ENCODE data around the gene CFAP20. TPM values are rescaled to one million over a fixed set of nuclear protein-coding genes. Genes with fewer than 3 reads are reported as not detected.
A peak's percentile ranks its signal among the peaks of the same experiment; 100 is the strongest.

The CFAP20 gene
- polyA plus RNA-seq, result 29.2 TPM

GRCh38 chr16:58129097-58129936 lies at the start of gene CFAP20:
TSS of gene CFAP20 (minus strand) at chr16:58129381. CDS start at chr16:58129115, 266 bp downstream.
- peaks cover 2% of the 10 kb centered on the region for H3K27me3 Mint-ChIP-seq
- H3K9me3 Mint-ChIP-seq, result peaks cover 0 to 2% (median 0%) of the 10 kb centered on the region in 3 donors
- no peaks in the 10 kb centered on the region for H3K36me3 Mint-ChIP-seq
- H3K27ac Mint-ChIP-seq, result peak within 1 kb of the TSS; percentile 89 to 99 (median 96)
- peaks cover 33 to 42% (median 33%) of the 10 kb centered on the region in 3 donors for H3K4me1 Mint-ChIP-seq
- H3K4me3 Mint-ChIP-seq, result peak within 1 kb of the TSS; percentile 92 to 99 (median 98)

GRCh38 chr16:58177353-58177710 lies 48.2 kb upstream of the CFAP20 start:
- Mint-ChIP-seq H3K36me3 (peaks cover 10% of the 10 kb centered on the region), H3K27ac (peak overlapping the region in 1 of 3 donors; percentile 6), H3K27me3 (no peaks in the 10 kb centered on the region), H3K9me3 (no peaks in the 10 kb centered on the region), H3K4me1 (peaks cover 0 to 9% (median 8%) of the 10 kb centered on the region in 3 donors), H3K4me3 (peak overlapping the region in 1 of 4 donors; percentile 39)

GRCh38 chr16:58176608-58177352 lies 47.6 kb upstream of the CFAP20 start:
- H3K27me3 Mint-ChIP-seq, result no peaks in the 10 kb centered on the region
- H3K4me1 Mint-ChIP-seq, result peaks cover 0 to 9% (median 8%) of the 10 kb centered on the region in 3 donors
- H3K36me3 Mint-ChIP-seq, result peaks cover 8% of the 10 kb centered on the region
- H3K4me3 Mint-ChIP-seq, result no peak overlapping the region
- H3K27ac Mint-ChIP-seq, result peak overlapping the region in 1 of 3 donors; percentile 9
- no peaks in the 10 kb centered on the region for H3K9me3 Mint-ChIP-seq

GRCh38 chr16:58170223-58170622 lies 41.0 kb upstream of the CFAP20 start:
- Mint-ChIP-seq H3K4me1 (peaks cover 0 to 2% (median 0%) of the 10 kb centered on the region in 3 donors), H3K27ac (no peak overlapping the region), H3K36me3 (peaks cover 5% of the 10 kb centered on the region), H3K27me3 (no peaks in the 10 kb centered on the region), H3K4me3 (no peak overlapping the region), H3K9me3 (no peaks in the 10 kb centered on the region)

- Mint-ChIP-seq H3K4me3 (peak overlapping the region in 1 of 4 donors; percentile 63), H3K9me3 (no peaks in the 10 kb centered on the region), H3K27ac (no peak overlapping the region)
Observed at GRCh38 chr16:58160855-58161254, 31.7 kb upstream of the CFAP20 start.

GRCh38 chr16:58158725-58159124 lies 29.5 kb upstream of the CFAP20 start:
- no peak overlapping the region for H3K27ac Mint-ChIP-seq
- H3K9me3 Mint-ChIP-seq, result no peaks in the 10 kb centered on the region
- H3K4me3 Mint-ChIP-seq, result no peak overlapping the region
- no peaks in the 10 kb centered on the region for H3K4me1 Mint-ChIP-seq
- peaks cover 1% of the 10 kb centered on the region for H3K36me3 Mint-ChIP-seq
- H3K27me3 Mint-ChIP-seq, result no peaks in the 10 kb centered on the region

More at GRCh38 chr16:58160855-58161254, 31.7 kb upstream of the CFAP20 start:
- H3K4me1 Mint-ChIP-seq, result no peaks in the 10 kb centered on the region
- no peaks in the 10 kb centered on the region for H3K27me3 Mint-ChIP-seq
- peaks cover 5% of the 10 kb centered on the region for H3K36me3 Mint-ChIP-seq

GRCh38 chr16:58157951-58158540 lies 28.9 kb upstream of the CFAP20 start:
- Mint-ChIP-seq H3K4me1 (no peaks in the 10 kb centered on the region), H3K27ac (no peak overlapping the region), H3K27me3 (no peaks in the 10 kb centered on the region), H3K4me3 (no peak overlapping the region), H3K36me3 (peaks cover 1% of the 10 kb centered on the region), H3K9me3 (no peaks in the 10 kb centered on the region)

- Mint-ChIP-seq H3K36me3 (peaks cover 1% of the 10 kb centered on the region), H3K27ac (no peak overlapping the region), H3K27me3 (no peaks in the 10 kb centered on the region), H3K4me3 (no peak overlapping the region), H3K4me1 (no peaks in the 10 kb centered on the region), H3K9me3 (no peaks in the 10 kb centered on the region)
Observed at GRCh38 chr16:58157239-58157638, 28.1 kb upstream of the CFAP20 start.

GRCh38 chr16:58155839-58156238 lies 26.7 kb upstream of the CFAP20 start:
- no peaks in the 10 kb centered on the region for H3K4me1 Mint-ChIP-seq
- H3K4me3 Mint-ChIP-seq, result no peak overlapping the region
- no peak overlapping the region for H3K27ac Mint-ChIP-seq
- H3K27me3 Mint-ChIP-seq, result no peaks in the 10 kb centered on the region
- peaks cover 1% of the 10 kb centered on the region for H3K36me3 Mint-ChIP-seq
- H3K9me3 Mint-ChIP-seq, result no peaks in the 10 kb centered on the region

- no peak overlapping the region for H3K4me3 Mint-ChIP-seq
Observed at GRCh38 chr16:58154345-58154744, 25.2 kb upstream of the CFAP20 start.

GRCh38 chr16:58152246-58152868 lies 23.2 kb upstream of the CFAP20 start:
- H3K27me3 Mint-ChIP-seq, result no peaks in the 10 kb centered on the region
- no peaks in the 10 kb centered on the region for H3K4me1 Mint-ChIP-seq
- no peaks in the 10 kb centered on the region for H3K36me3 Mint-ChIP-seq
- H3K4me3 Mint-ChIP-seq, result no peak overlapping the region
- no peaks in the 10 kb centered on the region for H3K9me3 Mint-ChIP-seq
- no peak overlapping the region for H3K27ac Mint-ChIP-seq

More at GRCh38 chr16:58154345-58154744, 25.2 kb upstream of the CFAP20 start:
- no peaks in the 10 kb centered on the region for H3K9me3 Mint-ChIP-seq
- H3K27ac Mint-ChIP-seq, result no peak overlapping the region
- no peaks in the 10 kb centered on the region for H3K4me1 Mint-ChIP-seq
- H3K36me3 Mint-ChIP-seq, result no peaks in the 10 kb centered on the region
- no peaks in the 10 kb centered on the region for H3K27me3 Mint-ChIP-seq

GRCh38 chr16:58148526-58148925 lies 19.3 kb upstream of the CFAP20 start:
- Mint-ChIP-seq H3K27ac (no peak overlapping the region), H3K36me3 (peaks cover 11% of the 10 kb centered on the region), H3K9me3 (peaks cover 0 to 3% (median 0%) of the 10 kb centered on the region in 3 donors), H3K27me3 (no peaks in the 10 kb centered on the region), H3K4me1 (no peaks in the 10 kb centered on the region), H3K4me3 (no peak overlapping the region)

- no peaks in the 10 kb centered on the region for H3K27me3 Mint-ChIP-seq
- no peaks in the 10 kb centered on the region for H3K4me1 Mint-ChIP-seq
- H3K9me3 Mint-ChIP-seq, result peaks cover 0 to 3% (median 0%) of the 10 kb centered on the region in 3 donors
- no peak overlapping the region for H3K4me3 Mint-ChIP-seq
- peaks cover 11% of the 10 kb centered on the region for H3K36me3 Mint-ChIP-seq
- no peak overlapping the region for H3K27ac Mint-ChIP-seq
Observed at GRCh38 chr16:58148099-58148498, 18.9 kb upstream of the CFAP20 start.

GRCh38 chr16:58138852-58139251 lies 9.7 kb upstream of the CFAP20 start:
- H3K4me1 Mint-ChIP-seq, result peaks cover 0 to 2% (median 0%) of the 10 kb centered on the region in 3 donors
- peaks cover 20% of the 10 kb centered on the region for H3K36me3 Mint-ChIP-seq
- no peak overlapping the region for H3K27ac Mint-ChIP-seq
- H3K4me3 Mint-ChIP-seq, result no peak overlapping the region
- no peaks in the 10 kb centered on the region for H3K27me3 Mint-ChIP-seq
- H3K9me3 Mint-ChIP-seq, result peaks cover 1 to 3% (median 2%) of the 10 kb centered on the region in 3 donors

- Mint-ChIP-seq H3K4me3 (no peak overlapping the region), H3K4me1 (peaks cover 0 to 2% (median 0%) of the 10 kb centered on the region in 3 donors), H3K36me3 (peaks cover 20% of the 10 kb centered on the region), H3K27ac (no peak overlapping the region), H3K27me3 (no peaks in the 10 kb centered on the region), H3K9me3 (peaks cover 1 to 3% (median 2%) of the 10 kb centered on the region in 3 donors)
Observed at GRCh38 chr16:58137581-58137980, 8.4 kb upstream of the CFAP20 start.

Data from IgD-negative memory B cell (primary cell).